T-helper 17 cell (primary cell): Measurements from ENCODE around the gene SDR9C7. TPM values are rescaled to one million over a fixed set of nuclear protein-coding genes. Genes with fewer than 3 reads are reported as not detected.
"Not testable (repeated sequence)": the region's sequence is repeated elsewhere in the genome, so short reads cannot be mapped to it uniquely, and the experiment has no call there.

ENCODE experiments used
- ATAC-seq: fragments of 150-1000 bp; cut with Tn5 transposase; 2 replicates; pipeline ENCODE4 v1.10.0; 2021; ENCODE audit warnings: mild to moderate bottlenecking, moderate library complexity
- DNase-seq, 3 donors: peaks; one replicate each; pipeline versions ENCODE4 v3.0.0 to v3.0.0-alpha.2; 2020 to 2021
- H3K9me3 ChIP-seq: one replicate; pipeline ENCODE4 v1.7.0; 2013; ENCODE audit warnings: low read length, mild to moderate bottlenecking; ENCODE audit not compliant: control insufficient read depth, poor library complexity, severe bottlenecking
- H3K27ac Mint-ChIP-seq: one replicate; pipeline ENCODE4 v1.8.0; 2022; ENCODE audit warnings: mild to moderate bottlenecking, moderate library complexity, mixed read lengths
- H3K27me3 Mint-ChIP-seq: one replicate; pipeline ENCODE4 v1.8.0; 2022; ENCODE audit warnings: mixed read lengths
- H3K36me3 Mint-ChIP-seq: one replicate; pipeline ENCODE4 v1.8.0; 2022; ENCODE audit warnings: low read depth, mixed read lengths
- H3K4me1 Mint-ChIP-seq: one replicate; pipeline ENCODE4 v1.8.0; 2022; ENCODE audit warnings: mild to moderate bottlenecking, mixed read lengths
- H3K4me3 Mint-ChIP-seq: one replicate; pipeline ENCODE4 v1.8.0; 2022; ENCODE audit warnings: mild to moderate bottlenecking, moderate library complexity, mixed read lengths
- total RNA-seq, 4 donors: library from RNA in 2 of 4; stranded (reverse) in 2 of 4; gene quantifications; one replicate each; pipeline ENCODE4 v1.2.3 and lab custom pipeline; 2022 to 2026

SDR9C7 gene
- total RNA-seq (not detected), total RNA-seq (lab: John Stamatoyannopoulos, UW) (0 to 0.23 reads per million in 2 donors)

- no peaks in the 10 kb centered on the region for H3K9me3 ChIP-seq
- H3K27ac Mint-ChIP-seq, result no peak within 1 kb of the TSS
- ATAC-seq, result no peak
Measured at GRCh38 chr12:56933826-56934625, at the start of gene SDR9C7. Gene SDR9C7 (minus strand): TSS chr12:56934408. CDS start chr12:56934261, 147 bp downstream.

GRCh38 chr12:56983386-56983785, 49.2 kb upstream of the SDR9C7 start:
- no peaks in the 10 kb centered on the region for H3K9me3 ChIP-seq
- no peak for ATAC-seq
- H3K27me3 Mint-ChIP-seq, result no peaks in the 10 kb centered on the region
- H3K4me3 Mint-ChIP-seq, result no peak overlapping the region
- no peak overlapping the region for H3K27ac Mint-ChIP-seq
- H3K36me3 Mint-ChIP-seq, result no peaks in the 10 kb centered on the region
- DNase-seq, result no peak
- peaks cover 13% of the 10 kb centered on the region for H3K4me1 Mint-ChIP-seq

More at GRCh38 chr12:56933826-56934625, at the start of gene SDR9C7:
- H3K27me3 Mint-ChIP-seq, result peaks cover 22% of the 10 kb centered on the region
- H3K4me3 Mint-ChIP-seq, result no peak within 1 kb of the TSS
- no peaks in the 10 kb centered on the region for H3K36me3 Mint-ChIP-seq
- peaks cover 9% of the 10 kb centered on the region for H3K4me1 Mint-ChIP-seq
- no peak for DNase-seq

- not testable (repeated sequence) for H3K36me3 Mint-ChIP-seq, DNase-seq, H3K4me3 Mint-ChIP-seq, H3K27me3 Mint-ChIP-seq, ATAC-seq, H3K9me3 ChIP-seq, H3K27ac Mint-ChIP-seq, H3K4me1 Mint-ChIP-seq
Measured at GRCh38 chr12:56982578-56983236, 48.5 kb upstream of the SDR9C7 start.

GRCh38 chr12:56980941-56981530, 46.8 kb upstream of the SDR9C7 start:
- DNase-seq (no peak), ATAC-seq (no peak)
- no peaks in the 10 kb centered on the region for H3K9me3 ChIP-seq
- Mint-ChIP-seq H3K27ac (peak overlapping the region; percentile 39), H3K4me3 (no peak overlapping the region), H3K4me1 (peaks cover 1% of the 10 kb centered on the region), H3K36me3 (no peaks in the 10 kb centered on the region), H3K27me3 (no peaks in the 10 kb centered on the region)

- H3K36me3 Mint-ChIP-seq, result no peaks in the 10 kb centered on the region
- no peaks in the 10 kb centered on the region for H3K9me3 ChIP-seq
- DNase-seq (no peak), ATAC-seq (no peak)
- no peaks in the 10 kb centered on the region for H3K4me1 Mint-ChIP-seq
- peak overlapping the region; percentile 39 for H3K27ac Mint-ChIP-seq
- H3K4me3 Mint-ChIP-seq, result no peak overlapping the region
- no peaks in the 10 kb centered on the region for H3K27me3 Mint-ChIP-seq
Measured at GRCh38 chr12:56980268-56980667, 46.1 kb upstream of the SDR9C7 start.

- Mint-ChIP-seq H3K27ac (no peak overlapping the region), H3K36me3 (no peaks in the 10 kb centered on the region), H3K4me1 (no peaks in the 10 kb centered on the region), H3K27me3 (no peaks in the 10 kb centered on the region), H3K4me3 (no peak overlapping the region)
- DNase-seq, result no peak
- H3K9me3 ChIP-seq, result no peaks in the 10 kb centered on the region
- no peak for ATAC-seq
Measured at GRCh38 chr12:56979628-56980027, 45.4 kb upstream of the SDR9C7 start.

- H3K36me3 Mint-ChIP-seq, result no peaks in the 10 kb centered on the region
- H3K4me3 Mint-ChIP-seq, result no peak overlapping the region
- ATAC-seq (no peak), DNase-seq (no peak)
- no peaks in the 10 kb centered on the region for H3K27me3 Mint-ChIP-seq
- H3K9me3 ChIP-seq, result no peaks in the 10 kb centered on the region
- H3K4me1 Mint-ChIP-seq, result no peaks in the 10 kb centered on the region
- H3K27ac Mint-ChIP-seq, result no peak overlapping the region
Measured at GRCh38 chr12:56978397-56979138, 44.4 kb upstream of the SDR9C7 start.

- not testable (repeated sequence) for H3K4me1 Mint-ChIP-seq, H3K36me3 Mint-ChIP-seq, H3K4me3 Mint-ChIP-seq, ATAC-seq, H3K27ac Mint-ChIP-seq, H3K9me3 ChIP-seq, H3K27me3 Mint-ChIP-seq, DNase-seq
Measured at GRCh38 chr12:56977361-56977760, 43.2 kb upstream of the SDR9C7 start.

GRCh38 chr12:56974224-56974623, 40.0 kb upstream of the SDR9C7 start:
- not testable (repeated sequence) for H3K27me3 Mint-ChIP-seq, H3K36me3 Mint-ChIP-seq, H3K4me1 Mint-ChIP-seq, H3K4me3 Mint-ChIP-seq, DNase-seq, H3K9me3 ChIP-seq, ATAC-seq, H3K27ac Mint-ChIP-seq

GRCh38 chr12:56968910-56969309, 34.7 kb upstream of the SDR9C7 start:
- H3K4me3 Mint-ChIP-seq, DNase-seq, H3K4me1 Mint-ChIP-seq, H3K36me3 Mint-ChIP-seq, H3K9me3 ChIP-seq, ATAC-seq, H3K27ac Mint-ChIP-seq: not testable (repeated sequence)
- peaks cover 20% of the 10 kb centered on the region for H3K27me3 Mint-ChIP-seq

- not testable (repeated sequence) for DNase-seq, H3K4me3 Mint-ChIP-seq, H3K9me3 ChIP-seq, H3K36me3 Mint-ChIP-seq, H3K4me1 Mint-ChIP-seq, ATAC-seq, H3K27ac Mint-ChIP-seq
- H3K27me3 Mint-ChIP-seq, result peaks cover 18% of the 10 kb centered on the region
Measured at GRCh38 chr12:56965997-56966642, 31.9 kb upstream of the SDR9C7 start.

GRCh38 chr12:56965124-56965523, 30.9 kb upstream of the SDR9C7 start:
- not testable (repeated sequence) for DNase-seq, H3K36me3 Mint-ChIP-seq, H3K27ac Mint-ChIP-seq, H3K9me3 ChIP-seq, H3K4me3 Mint-ChIP-seq, ATAC-seq, H3K4me1 Mint-ChIP-seq
- peaks cover 15% of the 10 kb centered on the region for H3K27me3 Mint-ChIP-seq
